A549 (cell line): ENCODE measurements around the gene PASK. TPM values are rescaled to one million over a fixed set of nuclear protein-coding genes. Genes with fewer than 3 reads are reported as not detected.

Experiments used
- ATAC-seq, 2 experiments: fragments of 200-7000 bp in 1 of 2; fragments of >200 bp in 1 of 2; cut with Nextera tagmentation in 1 of 2; cut with Tn5 transposase in 1 of 2; 3 replicates each; pipeline versions ENCODE4 v1.8.0 to v1.9.1; 2018 to 2020; ENCODE audit warnings: mild to moderate bottlenecking in 1 of 2, moderate library complexity in 1 of 2
- CTCF ChIA-PET: fragments of 300-600 bp; sonication (Branson Sonifier 250); formaldehyde crosslinking; extraction: SDS; loops from one replicate; lab custom pipeline; 2021; ENCODE audit warnings: antibody characterized with exemption, inconsistent platforms; lab: Yijun Ruan, JAX
- POLR2A ChIA-PET: fragments of 350-600 bp; formaldehyde crosslinking; extraction: SDS; loops from one replicate; lab custom pipeline; 2021; ENCODE audit warnings: antibody characterized with exemption, inconsistent platforms; lab: Yijun Ruan, JAX
- DNase-seq, 2 experiments: peaks; one replicate each; pipeline versions ENCODE4 v3.0.0 to v3.0.0-alpha.2; 2011 to 2016; ENCODE audit warnings: low read depth in 1 of 2, low spot score in 1 of 2
- FAIRE-seq: peaks from 2 replicates; lab custom pipeline; 2011; peaks lifted over from hg19 to GRCh38; lab: Jason Lieb, UNC
- H3K27ac ChIP-seq, 2 experiments: fragments of >200 bp; sonication (Bioruptor Twin); formaldehyde crosslinking; 3 replicates each; pipeline ENCODE4 v1.5.1; 2016 to 2017
- H3K4me1 ChIP-seq: fragments of >200 bp; sonication (Bioruptor Twin); formaldehyde crosslinking; 3 replicates; pipeline ENCODE4 v1.6.1; 2016
- H3K4me2 ChIP-seq: fragments of >200 bp; sonication (Bioruptor Twin); formaldehyde crosslinking; 3 replicates; pipeline ENCODE4 v1.6.1; 2016
- H3K4me3 ChIP-seq: fragments of >200 bp; sonication (Bioruptor Twin); formaldehyde crosslinking; 3 replicates; pipeline ENCODE4 v1.5.1; 2016
- H3K9me3 ChIP-seq: fragments of >200 bp; sonication (Bioruptor Twin); formaldehyde crosslinking; 3 replicates; pipeline ENCODE4 v1.6.1; 2016
- BHLHE40 ChIP-seq: IDR thresholded peaks from 2 replicates; pipeline ENCODE4 v1.6.1; 2012; ENCODE audit warnings: low read depth, low read length, inconsistent platforms
- CBX2 ChIP-seq: fragments of 200-600 bp; sonication (generic); IDR thresholded peaks from 2 replicates; pipeline ENCODE4 v1.6.1; 2016; ENCODE audit warnings: low read depth, mild to moderate bottlenecking, borderline replicate concordance
- CEBPB ChIP-seq, 2 experiments: fragments of >200 bp in 1 of 2; sonication (Bioruptor Twin) in 1 of 2; formaldehyde crosslinking in 1 of 2; IDR thresholded peaks; 2 replicates each; pipeline ENCODE4 v1.6.1; 2012 to 2016
- CHD2 ChIP-seq: fragments of 150-350 bp; IDR thresholded peaks from 2 replicates; pipeline ENCODE4 v1.6.1; 2014; ENCODE audit warnings: low read length; ENCODE audit not compliant: partially characterized antibody
- EHF ChIP-seq: fragments of 250-450 bp; sonication (Bioruptor Pico); IDR thresholded peaks from 2 replicates; pipeline ENCODE4 v1.5.0; 2020; ENCODE audit warnings: mild to moderate bottlenecking
- EHMT2 ChIP-seq: fragments of 200-600 bp; sonication (generic); IDR thresholded peaks from 2 replicates; pipeline ENCODE4 v1.6.1; 2016; ENCODE audit warnings: antibody characterized with exemption, low read depth, mild to moderate bottlenecking, moderate library complexity
- ESRRA ChIP-seq: fragments of 150-350 bp; IDR thresholded peaks from 2 replicates; pipeline ENCODE4 v1.6.1; 2014; ENCODE audit warnings: mild to moderate bottlenecking, low read length, borderline replicate concordance
- FOSB ChIP-seq: fragments of 250-450 bp; sonication (Bioruptor Pico); IDR thresholded peaks from 2 replicates; pipeline ENCODE4 v1.5.0; 2020; ENCODE audit warnings: mild to moderate bottlenecking, moderate library complexity
- FOSL2 ChIP-seq, 2 experiments: fragments of 450-650 bp in 1 of 2; fragments of >200 bp in 1 of 2; sonication (Bioruptor Twin) in 1 of 2; formaldehyde crosslinking; IDR thresholded peaks; 2 replicates each; pipeline versions ENCODE4 v1.5.0 to v1.6.1; 2016 to 2020; ENCODE audit warnings: mild to moderate bottlenecking in 1 of 2, moderate library complexity in 1 of 2
- FOXS1 ChIP-seq: fragments of 250-450 bp; sonication (Bioruptor Pico); IDR thresholded peaks from 2 replicates; pipeline ENCODE4 v1.5.0; 2020; ENCODE audit warnings: mild to moderate bottlenecking, moderate library complexity
- GATA3 ChIP-seq: IDR thresholded peaks from 2 replicates; pipeline ENCODE4 v1.6.1; 2012; ENCODE audit warnings: borderline replicate concordance
- HDAC2 ChIP-seq: fragments of 200-600 bp; sonication (generic); IDR thresholded peaks from 2 replicates; pipeline ENCODE4 v1.6.1; 2016
- HOXB13 ChIP-seq: fragments of 250-450 bp; sonication (Bioruptor Pico); IDR thresholded peaks from 2 replicates; pipeline ENCODE4 v1.5.0; 2020; ENCODE audit warnings: low read depth, mild to moderate bottlenecking, moderate library complexity
- MAZ ChIP-seq: fragments of 150-350 bp; IDR thresholded peaks from 2 replicates; pipeline ENCODE4 v1.6.1; 2014; ENCODE audit warnings: antibody characterized with exemption, low read depth, low read length, borderline replicate concordance
- NFE2L2 ChIP-seq: fragments of 150-350 bp; conservative IDR thresholded peaks from 2 replicates; pipeline ENCODE4 v1.6.1; 2014; ENCODE audit warnings: low read length
- NPAS2 ChIP-seq: fragments of 250-450 bp; sonication (Bioruptor Pico); IDR thresholded peaks from 2 replicates; pipeline ENCODE4 v1.8.0; 2022; ENCODE audit warnings: mild to moderate bottlenecking, moderate library complexity, borderline replicate concordance
- POLR2AphosphoS2 ChIP-seq: conservative IDR thresholded peaks from 2 replicates; pipeline ENCODE4 v1.6.1; 2012; ENCODE audit warnings: low read length, improper control_type of control experiment, inconsistent platforms
- RAD21 ChIP-seq, 2 experiments: fragments of >200 bp in 1 of 2; sonication (Bioruptor Twin) in 1 of 2; formaldehyde crosslinking in 1 of 2; IDR thresholded peaks in 1 of 2; conservative IDR thresholded peaks in 1 of 2; 2 replicates in 1 of 2; 3 replicates in 1 of 2; pipeline ENCODE4 v1.6.1; 2012 to 2018; ENCODE audit warnings: inconsistent platforms in 1 of 2
- WGBS: methylation state at CpG from one replicate; pipeline ENCODE4 v1.1.6; 2017; ENCODE audit errors: missing lambda C conversion rate; 5-methylcytosine and 5-hydroxymethylcytosine counted together
- polyA plus RNA-seq, 4 experiments: library from polyadenylated mRNA; depleted of rRNA in 3 of 4; stranded (reverse); fragments of >200 nt; fragmentation: RNase III in 1 of 4; extraction: RNeasy Plus Mini Kit Qiagen cat#74134 plus additional on column Dnase treatment in 1 of 4; gene quantifications; 2 replicates in 3 of 4; 3 replicates in 1 of 4; pipeline ENCODE4 v1.2.3, GENCODE V29; 2011 to 2017
- TF ChIP-seq, protein P1 (sequence below): IDR thresholded peaks from 2 replicates; pipeline ENCODE4 v1.6.1; 2012
- TF ChIP-seq, protein P2 (sequence below): fragments of >200 bp; sonication (Bioruptor Twin); formaldehyde crosslinking; IDR thresholded peaks from 3 replicates; pipeline ENCODE4 v1.5.1; 2016
- TF ChIP-seq, protein P3 (sequence below): fragments of >200 bp; sonication (Bioruptor Twin); formaldehyde crosslinking; IDR thresholded peaks from 2 replicates; pipeline ENCODE4 v1.6.1; 2016
- TF ChIP-seq, protein P4 (sequence below): fragments of >200 bp; sonication (Bioruptor Twin); formaldehyde crosslinking; IDR thresholded peaks from 3 replicates; pipeline ENCODE4 v1.6.1; 2016

Gene PASK
- polyA plus RNA-seq, 2 of the 4 experiments (the other 2 are of a cell fraction) = 7.4 to 12.4 TPM

DNA sequence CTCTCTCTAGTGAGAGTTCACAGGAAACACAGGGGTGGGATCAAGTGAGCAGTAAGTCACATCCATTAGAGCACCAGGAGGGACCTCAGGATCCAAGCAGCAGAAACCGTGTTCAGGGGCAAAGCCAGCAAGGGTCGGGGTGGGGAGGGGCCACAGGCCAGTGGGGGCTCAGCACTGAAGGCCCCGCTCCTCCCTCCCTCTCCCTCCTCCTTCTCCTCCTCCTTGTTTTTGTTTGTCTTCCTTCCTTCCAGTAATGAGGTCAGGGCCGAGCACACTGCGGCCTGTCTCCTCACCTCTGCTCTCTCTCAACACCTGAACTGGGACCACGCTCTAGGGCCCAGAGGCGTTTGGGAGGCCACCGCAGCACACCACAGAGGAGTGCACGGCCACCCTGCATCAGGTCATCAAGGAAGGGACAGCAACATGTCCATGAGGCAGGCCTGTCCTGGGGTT, 68.1 kb downstream of the PASK start:
- CTCF ChIA-PET = interaction anchor here (0.8 kb wide), 1 partner anchor 9 kb away, joined by 3 read pairs; no protein-coding TSS in a partner anchor
- POLR2A ChIA-PET = no interaction called here
- no peak overlapping the region for H3K27ac ChIP-seq
- WGBS = 85% methylated on average over 9 of the region's 9 CpGs
- no peak for FAIRE-seq
- DNase-seq = no peak
- no peaks in the 10 kb centered on the region for H3K9me3 ChIP-seq
- no peak overlapping the region for H3K4me2 ChIP-seq
- no peaks in the 10 kb centered on the region for H3K4me1 ChIP-seq
- peak; percentile 16 to 31; a peak in 3 of 6 replicates for ATAC-seq
- H3K4me3 ChIP-seq = no peak overlapping the region
- TF ChIP-seq NFE2L2 (no peak), EHF (no peak), EHMT2 (no peak), ESRRA (no peak), HDAC2 (no peak)
- TF ChIP-seq, protein P1, sequence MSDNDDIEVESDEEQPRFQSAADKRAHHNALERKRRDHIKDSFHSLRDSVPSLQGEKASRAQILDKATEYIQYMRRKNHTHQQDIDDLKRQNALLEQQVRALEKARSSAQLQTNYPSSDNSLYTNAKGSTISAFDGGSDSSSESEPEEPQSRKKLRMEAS = no peak
- TF ChIP-seq, protein P2, sequence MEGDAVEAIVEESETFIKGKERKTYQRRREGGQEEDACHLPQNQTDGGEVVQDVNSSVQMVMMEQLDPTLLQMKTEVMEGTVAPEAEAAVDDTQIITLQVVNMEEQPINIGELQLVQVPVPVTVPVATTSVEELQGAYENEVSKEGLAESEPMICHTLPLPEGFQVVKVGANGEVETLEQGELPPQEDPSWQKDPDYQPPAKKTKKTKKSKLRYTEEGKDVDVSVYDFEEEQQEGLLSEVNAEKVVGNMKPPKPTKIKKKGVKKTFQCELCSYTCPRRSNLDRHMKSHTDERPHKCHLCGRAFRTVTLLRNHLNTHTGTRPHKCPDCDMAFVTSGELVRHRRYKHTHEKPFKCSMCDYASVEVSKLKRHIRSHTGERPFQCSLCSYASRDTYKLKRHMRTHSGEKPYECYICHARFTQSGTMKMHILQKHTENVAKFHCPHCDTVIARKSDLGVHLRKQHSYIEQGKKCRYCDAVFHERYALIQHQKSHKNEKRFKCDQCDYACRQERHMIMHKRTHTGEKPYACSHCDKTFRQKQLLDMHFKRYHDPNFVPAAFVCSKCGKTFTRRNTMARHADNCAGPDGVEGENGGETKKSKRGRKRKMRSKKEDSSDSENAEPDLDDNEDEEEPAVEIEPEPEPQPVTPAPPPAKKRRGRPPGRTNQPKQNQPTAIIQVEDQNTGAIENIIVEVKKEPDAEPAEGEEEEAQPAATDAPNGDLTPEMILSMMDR = no peak

DNA sequence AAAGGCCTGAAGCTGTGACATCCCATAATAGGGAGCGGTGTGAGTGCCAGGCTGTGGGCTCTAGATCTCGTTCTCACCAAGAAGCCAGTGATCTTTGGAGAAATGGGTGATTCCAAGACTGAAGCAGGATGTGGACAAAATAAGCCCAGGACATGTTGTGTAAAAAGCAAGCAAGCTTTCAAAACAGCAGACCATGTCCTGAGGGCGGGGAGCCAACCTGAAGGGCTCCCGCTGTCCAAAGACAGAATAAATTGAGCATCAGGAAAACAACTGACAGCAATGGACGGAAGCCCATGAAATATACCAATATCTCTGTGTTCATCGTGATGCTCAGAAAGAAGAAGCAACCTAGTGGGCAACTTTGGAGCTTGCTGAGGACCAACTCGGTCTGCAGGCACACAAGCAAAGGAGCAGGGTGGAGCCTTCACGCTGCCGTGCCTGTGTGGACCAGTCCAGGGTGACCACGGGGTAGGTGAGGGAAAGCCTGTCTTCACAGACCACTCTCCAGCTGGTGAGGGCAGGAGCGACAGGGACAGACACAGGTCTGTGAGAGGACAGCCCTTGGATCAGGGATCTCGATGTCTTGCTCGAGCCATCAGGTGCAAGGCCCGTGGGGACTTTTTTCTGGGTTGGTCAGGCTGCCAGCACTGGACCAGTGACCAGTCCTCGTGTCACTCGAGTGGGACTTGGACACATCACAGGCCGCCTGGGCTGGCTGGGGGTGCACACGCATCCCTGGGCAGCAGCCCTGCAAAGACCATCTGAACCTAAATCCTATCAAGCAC, 68.7 kb downstream of the PASK start:
- no peak for DNase-seq
- Histone ChIP-seq H3K4me3 (no peak overlapping the region), H3K4me1 (no peaks in the 10 kb centered on the region), H3K27ac (no peak overlapping the region), H3K9me3 (no peaks in the 10 kb centered on the region), H3K4me2 (no peak overlapping the region)
- ChIA-PET CTCF (interaction anchor here (0.8 to 1.4 kb wide), 2 partner anchors 9 to 59 kb away, joined by 3 to 4 read pairs; no protein-coding TSS in a partner anchor), POLR2A (no interaction called here)
- TF ChIP-seq MAZ (no peak), BHLHE40 (no peak), NPAS2 (no peak), GATA3 (no peak), RAD21 (conservative IDR thresholded peaks at IDR 0.05 in 1 of 2, IDR thresholded peaks at IDR 0.05 in 1 of 2) (no peak), POLR2AphosphoS2 (no peak), CHD2 (no peak), FOXS1 (no peak), HOXB13 (CRISPR knock-in tag) (no peak), FOSB (no peak), HDAC2 (no peak), CBX2 (no peak), NFE2L2 (no peak), EHMT2 (no peak), CEBPB (IDR thresholded peaks at IDR 0.05) (no peak), FOSL2 (IDR thresholded peaks at IDR 0.05) (no peak), FOSL2 (CRISPR knock-in tag; IDR thresholded peaks at IDR 0.05) (no peak)
- TF ChIP-seq, protein P3, sequence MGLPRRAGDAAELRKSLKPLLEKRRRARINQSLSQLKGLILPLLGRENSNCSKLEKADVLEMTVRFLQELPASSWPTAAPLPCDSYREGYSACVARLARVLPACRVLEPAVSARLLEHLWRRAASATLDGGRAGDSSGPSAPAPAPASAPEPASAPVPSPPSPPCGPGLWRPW = no peak
- TF ChIP-seq, protein P4, sequence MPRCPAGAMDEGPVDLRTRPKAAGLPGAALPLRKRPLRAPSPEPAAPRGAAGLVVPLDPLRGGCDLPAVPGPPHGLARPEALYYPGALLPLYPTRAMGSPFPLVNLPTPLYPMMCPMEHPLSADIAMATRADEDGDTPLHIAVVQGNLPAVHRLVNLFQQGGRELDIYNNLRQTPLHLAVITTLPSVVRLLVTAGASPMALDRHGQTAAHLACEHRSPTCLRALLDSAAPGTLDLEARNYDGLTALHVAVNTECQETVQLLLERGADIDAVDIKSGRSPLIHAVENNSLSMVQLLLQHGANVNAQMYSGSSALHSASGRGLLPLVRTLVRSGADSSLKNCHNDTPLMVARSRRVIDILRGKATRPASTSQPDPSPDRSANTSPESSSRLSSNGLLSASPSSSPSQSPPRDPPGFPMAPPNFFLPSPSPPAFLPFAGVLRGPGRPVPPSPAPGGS = no peak
- TF ChIP-seq, protein P1 = no peak
- WGBS = 85% methylated on average over 16 of the region's 18 CpGs
- FAIRE-seq = no peak
- peak; percentile 15 to 17; a peak in 4 of 6 replicates for ATAC-seq
